ENCODE measurements around the gene DNTTIP2. TPM values are rescaled to one million over a fixed set of nuclear protein-coding genes. Genes with fewer than 3 reads are reported as not detected.
"Not testable (repeated sequence)": the region's sequence is repeated elsewhere in the genome, so short reads cannot be mapped to it uniquely, and the experiment has no call there.

The DNTTIP2 gene
- polyA plus RNA-seq, 1 of the 3 experiments (the other 2 are of a cell fraction) = 9.6 TPM

DNA sequence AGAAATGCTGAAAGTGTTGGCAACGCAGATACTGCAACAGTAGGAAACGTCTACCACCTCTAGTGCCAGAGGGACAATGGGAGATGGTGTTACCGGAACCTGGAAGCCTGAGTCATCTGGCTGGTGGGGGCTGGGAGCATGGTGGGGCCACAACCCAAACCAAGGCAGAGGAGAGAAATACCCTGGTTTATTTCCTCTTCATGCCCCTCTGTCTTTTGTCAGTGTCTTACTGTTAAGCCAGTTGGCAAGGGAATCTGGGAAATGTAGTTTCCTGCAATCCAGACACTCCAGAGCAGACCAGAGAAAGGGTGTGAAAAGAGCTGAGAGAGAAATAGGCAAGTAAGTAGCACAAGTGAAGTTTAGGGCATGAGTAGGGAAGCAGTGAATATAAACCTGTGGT, 14.8 kb downstream of the DNTTIP2 start:
- H3K9me2 ChIP-seq = no peaks in the 10 kb centered on the region
- POLR2A ChIA-PET = no interaction called here
- no peak overlapping the region for H3K4me2 ChIP-seq
- no peaks in the 10 kb centered on the region for H3K79me2 ChIP-seq (ENCODE audit: insufficient read depth)
- H3K9me3 ChIP-seq = no peaks in the 10 kb centered on the region
- H3F3A ChIP-seq (replicated peaks; ENCODE audit: insufficient read depth) = peaks cover 10% of the 10 kb centered on the region
- DNase-seq = no peak
- H3K27me3 ChIP-seq (ENCODE audit: insufficient read depth) = no peaks in the 10 kb centered on the region
- CTCF ChIA-PET = interaction anchor here (1.0 to 1.1 kb wide), 2 partner anchors 15 to 50 kb away, joined by 3 read pairs; no protein-coding TSS in a partner anchor
- TF ChIP-seq RAD21 (IDR thresholded peaks at IDR 0.05; ENCODE audit: low read length) (no peak), ELF1 (IDR thresholded peaks at IDR 0.05) (no peak), GABPA (IDR thresholded peaks at IDR 0.05; ENCODE audit: low read depth) (no peak), NFIC (IDR thresholded peaks at IDR 0.05; ENCODE audit: borderline replicate concordance) (no peak), EZH2phosphoT487 (IDR thresholded peaks at IDR 0.05; ENCODE audit: borderline replicate concordance, low read depth) (no peak), MAX (IDR thresholded peaks at IDR 0.05; ENCODE audit: low read depth) (no peak), MEF2A (IDR thresholded peaks at IDR 0.05; ENCODE audit: borderline replicate concordance, low read depth) (no peak), YY1 (IDR thresholded peaks at IDR 0.05; ENCODE audit: low read depth) (no peak), TEAD4 (IDR thresholded peaks at IDR 0.05; ENCODE audit: borderline replicate concordance, insufficient read depth) (no peak), GATA2 (CRISPR knock-in tag; IDR thresholded peaks at IDR 0.05) (no peak), PBX3 (IDR thresholded peaks at IDR 0.05) (no peak), EP300 (IDR thresholded peaks at IDR 0.05; ENCODE audit: borderline replicate concordance in 1 of 2, low read depth in 1 of 2, low read length in 1 of 2) (no peak), RFX5 (IDR thresholded peaks at IDR 0.05; ENCODE audit: low read length) (no peak), FOXJ3 (CRISPR knock-in tag; IDR thresholded peaks at IDR 0.05) (no peak), CHD2 (IDR thresholded peaks at IDR 0.05; ENCODE audit: low read length, partially characterized antibody) (no peak), RCOR1 (IDR thresholded peaks at IDR 0.05; ENCODE audit: low read length) (no peak), MXI1 (IDR thresholded peaks at IDR 0.05; ENCODE audit: low read depth, low read length) (no peak), REST (IDR thresholded peaks at IDR 0.05; ENCODE audit: low read depth, low read length) (no peak), RXRA (IDR thresholded peaks at IDR 0.05; ENCODE audit: borderline replicate concordance, low read depth) (no peak)
- TF ChIP-seq, protein P1, sequence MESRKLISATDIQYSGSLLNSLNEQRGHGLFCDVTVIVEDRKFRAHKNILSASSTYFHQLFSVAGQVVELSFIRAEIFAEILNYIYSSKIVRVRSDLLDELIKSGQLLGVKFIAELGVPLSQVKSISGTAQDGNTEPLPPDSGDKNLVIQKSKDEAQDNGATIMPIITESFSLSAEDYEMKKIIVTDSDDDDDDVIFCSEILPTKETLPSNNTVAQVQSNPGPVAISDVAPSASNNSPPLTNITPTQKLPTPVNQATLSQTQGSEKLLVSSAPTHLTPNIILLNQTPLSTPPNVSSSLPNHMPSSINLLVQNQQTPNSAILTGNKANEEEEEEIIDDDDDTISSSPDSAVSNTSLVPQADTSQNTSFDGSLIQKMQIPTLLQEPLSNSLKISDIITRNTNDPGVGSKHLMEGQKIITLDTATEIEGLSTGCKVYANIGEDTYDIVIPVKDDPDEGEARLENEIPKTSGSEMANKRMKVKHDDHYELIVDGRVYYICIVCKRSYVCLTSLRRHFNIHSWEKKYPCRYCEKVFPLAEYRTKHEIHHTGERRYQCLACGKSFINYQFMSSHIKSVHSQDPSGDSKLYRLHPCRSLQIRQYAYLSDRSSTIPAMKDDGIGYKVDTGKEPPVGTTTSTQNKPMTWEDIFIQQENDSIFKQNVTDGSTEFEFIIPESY (IDR thresholded peaks at IDR 0.05; ENCODE audit: borderline replicate concordance, low read depth) = no peak
- H3K36me3 ChIP-seq (replicated peaks in 1 of 2; ENCODE audit: control insufficient read depth in 1 of 2, insufficient read depth in 2 of 2, low read length in 1 of 2) = peaks cover 4 to 12% of the 10 kb centered on the region in 2 experiments
- H3K4me3 ChIP-seq (ENCODE audit: low read depth in 2 of 2, low read length in 1 of 2) = no peak overlapping the region
- H4K20me1 ChIP-seq (ENCODE audit: insufficient read depth) = no peaks in the 10 kb centered on the region
- no peak overlapping the region for H2AFZ ChIP-seq (ENCODE audit: low read depth)
- no peaks in the 10 kb centered on the region for H3K4me1 ChIP-seq (ENCODE audit: control insufficient read depth in 1 of 2, insufficient read depth in 2 of 2, low read depth in 1 of 2, low read length in 1 of 2)
- no peak overlapping the region for H3K27ac ChIP-seq (ENCODE audit: low read depth in 2 of 2, low read length in 1 of 2)
- H3K9ac ChIP-seq = no peak overlapping the region
- WGBS (ENCODE audit: low lambda C conversion rate) = 60% methylated on average over 3 of the region's 3 CpGs

GRCh38 chr1:93857653-93858052, 21.4 kb downstream of the DNTTIP2 start:
- H3K27me3 ChIP-seq (ENCODE audit: insufficient read depth); H3K9ac ChIP-seq; H4K20me1 ChIP-seq (ENCODE audit: insufficient read depth); H3K79me2 ChIP-seq (ENCODE audit: insufficient read depth); CTCF ChIA-PET; H3K4me3 ChIP-seq (ENCODE audit: low read depth in 2 of 2, low read length in 1 of 2); H3K4me1 ChIP-seq (ENCODE audit: control insufficient read depth in 1 of 2, insufficient read depth in 2 of 2, low read depth in 1 of 2, low read length in 1 of 2); H3K9me3 ChIP-seq; DNase-seq; H2AFZ ChIP-seq (ENCODE audit: low read depth); H3K27ac ChIP-seq (ENCODE audit: low read depth in 2 of 2, low read length in 1 of 2); POLR2A ChIA-PET; H3K4me2 ChIP-seq; H3K36me3 ChIP-seq (replicated peaks in 1 of 2; ENCODE audit: control insufficient read depth in 1 of 2, insufficient read depth in 2 of 2, low read length in 1 of 2); H3K9me2 ChIP-seq; H3F3A ChIP-seq (replicated peaks; ENCODE audit: insufficient read depth): not testable (repeated sequence)
- 20% methylated on average over 3 of the region's 3 CpGs for WGBS (ENCODE audit: low lambda C conversion rate)

Data from SK-N-SH (cell line).